ENCODE data around the gene FBXO17. TPM values are rescaled to one million over a fixed set of nuclear protein-coding genes. Genes with fewer than 3 reads are reported as not detected.
"Not testable (repeated sequence)": the region's sequence is repeated elsewhere in the genome, so short reads cannot be mapped to it uniquely, and the experiment has no call there.

FBXO17 gene
- total RNA-seq, 4 donors from 2014 or later: 31.2 to 43.6 (median 38.2) TPM

DNA sequence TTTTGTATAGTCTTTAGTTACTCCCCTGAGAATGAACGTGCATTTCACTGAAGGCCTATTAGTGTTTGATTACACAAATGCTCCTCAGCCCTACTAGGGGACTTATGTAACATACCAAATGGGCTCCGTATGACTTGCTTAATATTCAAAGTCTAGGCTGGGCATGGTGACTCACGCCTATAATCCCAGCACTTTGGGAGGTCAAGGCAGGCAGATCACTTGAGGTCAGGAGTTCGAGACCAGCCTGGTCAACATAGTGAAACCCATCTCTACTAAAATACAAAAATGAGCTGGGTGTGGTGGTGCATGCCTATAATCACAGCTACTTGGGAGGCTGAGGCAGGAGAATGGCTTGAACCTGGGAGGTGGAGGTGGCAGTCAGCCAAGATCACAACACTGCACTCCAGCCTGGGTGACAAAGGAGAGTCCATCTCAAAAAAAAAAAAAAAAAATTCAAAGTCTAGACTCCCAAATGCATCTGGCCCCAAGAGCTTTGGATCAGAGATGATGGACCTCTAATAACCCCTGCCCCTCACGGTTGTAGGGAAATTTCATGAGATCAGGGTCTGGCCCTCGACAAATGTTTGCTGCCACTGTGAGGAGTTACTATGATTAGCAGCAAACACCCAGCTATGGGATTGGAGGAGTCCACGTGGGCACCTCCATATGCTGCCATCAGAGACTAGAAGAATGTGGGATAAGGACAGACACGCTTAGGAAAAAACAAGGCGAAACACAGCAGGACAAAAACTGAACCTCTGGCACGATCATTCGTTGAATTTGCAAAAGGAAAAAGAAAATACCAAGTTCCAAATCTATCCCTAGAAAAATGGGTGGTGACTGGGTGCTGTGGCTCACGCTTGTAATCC lies 4.6 kb downstream of the FBXO17 start:
- TF ChIP-seq, protein P1, sequence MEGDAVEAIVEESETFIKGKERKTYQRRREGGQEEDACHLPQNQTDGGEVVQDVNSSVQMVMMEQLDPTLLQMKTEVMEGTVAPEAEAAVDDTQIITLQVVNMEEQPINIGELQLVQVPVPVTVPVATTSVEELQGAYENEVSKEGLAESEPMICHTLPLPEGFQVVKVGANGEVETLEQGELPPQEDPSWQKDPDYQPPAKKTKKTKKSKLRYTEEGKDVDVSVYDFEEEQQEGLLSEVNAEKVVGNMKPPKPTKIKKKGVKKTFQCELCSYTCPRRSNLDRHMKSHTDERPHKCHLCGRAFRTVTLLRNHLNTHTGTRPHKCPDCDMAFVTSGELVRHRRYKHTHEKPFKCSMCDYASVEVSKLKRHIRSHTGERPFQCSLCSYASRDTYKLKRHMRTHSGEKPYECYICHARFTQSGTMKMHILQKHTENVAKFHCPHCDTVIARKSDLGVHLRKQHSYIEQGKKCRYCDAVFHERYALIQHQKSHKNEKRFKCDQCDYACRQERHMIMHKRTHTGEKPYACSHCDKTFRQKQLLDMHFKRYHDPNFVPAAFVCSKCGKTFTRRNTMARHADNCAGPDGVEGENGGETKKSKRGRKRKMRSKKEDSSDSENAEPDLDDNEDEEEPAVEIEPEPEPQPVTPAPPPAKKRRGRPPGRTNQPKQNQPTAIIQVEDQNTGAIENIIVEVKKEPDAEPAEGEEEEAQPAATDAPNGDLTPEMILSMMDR (IDR thresholded peaks at IDR 0.05): no peak
- DNase-seq (ENCODE audit: low spot score): no peak
- no peak for ATAC-seq (ENCODE audit: low FRiP score)

DNA sequence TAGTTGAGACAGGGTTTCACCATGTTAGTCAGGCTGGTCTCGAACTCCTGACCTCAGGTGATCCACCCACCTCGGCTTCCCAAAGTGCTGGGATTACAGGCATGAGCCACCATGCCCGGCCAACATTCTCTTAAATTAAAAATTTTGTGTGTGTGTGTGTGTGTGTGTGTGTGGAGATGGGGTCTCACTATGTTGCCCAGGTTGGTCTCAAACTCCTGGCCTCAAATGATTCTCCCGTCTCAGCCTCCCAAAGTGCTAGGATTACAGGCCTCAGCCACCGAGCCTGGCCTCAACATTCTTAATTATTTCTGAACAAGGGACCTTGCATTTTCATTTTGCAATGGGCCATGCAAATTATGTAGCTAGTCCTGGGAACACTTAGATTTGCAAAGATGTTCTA lies 9.4 kb downstream of the FBXO17 start:
- not testable (repeated sequence) for ATAC-seq (ENCODE audit: low FRiP score); DNase-seq (ENCODE audit: low spot score)

DNA sequence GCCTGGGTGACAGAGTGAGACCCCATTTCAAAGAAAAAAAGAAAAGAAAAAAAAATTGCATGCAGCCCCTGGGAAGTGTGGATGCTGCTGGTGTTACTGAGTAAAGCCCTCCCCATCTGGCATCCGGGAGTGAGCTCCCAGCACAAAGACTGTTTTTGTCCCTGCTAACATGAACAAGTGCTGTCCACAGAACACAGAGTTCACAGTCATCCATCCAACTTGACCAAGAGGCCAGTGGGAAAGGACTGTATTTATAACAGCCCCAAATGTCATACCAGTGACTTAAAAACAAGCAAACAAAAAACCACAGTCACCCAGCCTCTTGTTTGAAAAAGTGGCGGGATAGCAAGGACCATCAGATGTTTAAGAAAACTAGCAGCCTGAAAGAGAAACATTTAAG lies 10.8 kb downstream of the FBXO17 start:
- DNase-seq (ENCODE audit: low spot score): no peak
- no peak for ATAC-seq (ENCODE audit: low FRiP score)
- TF ChIP-seq, protein P1 (IDR thresholded peaks at IDR 0.05): no peak

DNA sequence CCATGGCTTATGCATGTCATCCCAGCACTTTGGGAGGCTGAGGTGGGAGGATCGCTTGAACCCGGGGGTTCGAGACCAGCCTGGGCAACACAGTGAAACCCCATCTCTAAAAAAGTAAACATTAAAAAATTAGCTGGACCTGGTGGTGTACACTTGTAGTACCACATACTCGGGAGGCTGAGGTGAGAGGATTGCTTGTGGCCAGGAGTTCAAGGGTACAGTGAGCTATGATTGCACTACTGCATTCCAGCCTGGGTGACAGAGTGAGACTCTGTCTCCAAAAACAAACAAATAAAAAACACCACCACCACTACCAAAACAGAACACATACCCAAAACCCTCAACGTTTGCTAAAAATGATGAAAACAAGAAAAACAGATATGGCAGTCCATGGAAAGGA lies 15.9 kb downstream of the FBXO17 start:
- TF ChIP-seq, protein P1 (IDR thresholded peaks at IDR 0.05): no peak
- ATAC-seq (ENCODE audit: low FRiP score): no peak

DNA sequence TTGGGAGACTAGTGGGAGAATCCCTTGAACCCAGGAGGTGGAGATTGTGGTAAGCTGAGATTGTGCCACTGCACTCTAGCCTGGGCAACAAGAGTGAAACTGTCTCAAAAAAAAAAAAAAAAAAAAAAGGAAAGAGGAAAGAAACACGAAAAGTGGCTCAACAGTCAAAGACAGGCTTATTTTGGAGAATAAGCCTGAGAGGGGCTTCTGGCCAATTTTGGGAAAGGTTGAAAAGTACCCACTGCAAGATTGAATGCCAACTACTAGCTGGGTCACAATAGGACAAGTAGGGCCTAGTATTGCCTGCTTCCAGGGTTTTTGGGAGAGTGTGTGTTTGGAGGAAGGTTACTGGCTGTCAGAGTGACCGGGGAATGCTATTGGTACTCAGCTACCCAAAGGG lies 17.2 kb downstream of the FBXO17 start:
- TF ChIP-seq, protein P1 (IDR thresholded peaks at IDR 0.05): no peak
- DNase-seq (ENCODE audit: low spot score) (no peak), ATAC-seq (ENCODE audit: low FRiP score) (no peak)

More for the DNA sequence above, 15.9 kb downstream of the FBXO17 start:
- no peak for DNase-seq (ENCODE audit: low spot score)

DNA sequence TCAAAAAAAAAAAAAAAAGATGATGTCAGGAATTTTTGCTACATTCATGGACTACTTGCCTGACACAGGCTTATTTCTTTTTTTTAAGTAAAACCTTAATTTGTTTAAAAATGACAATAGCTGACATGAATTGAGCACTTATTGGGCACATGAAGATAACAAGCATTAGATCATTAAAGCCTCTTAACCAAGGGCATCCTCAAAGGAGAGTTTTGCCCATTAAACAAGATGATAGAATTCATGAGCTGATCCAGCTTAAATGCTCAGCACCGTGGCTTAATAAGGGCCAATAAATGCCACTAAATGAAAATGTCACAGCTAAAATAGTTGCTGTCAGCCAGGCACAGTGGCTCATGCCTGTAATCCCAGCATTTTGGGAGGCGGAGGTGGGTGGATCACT lies 19.3 kb downstream of the FBXO17 start:
- DNase-seq (ENCODE audit: low spot score) (no peak), ATAC-seq (ENCODE audit: low FRiP score) (no peak)
- TF ChIP-seq, protein P1 (IDR thresholded peaks at IDR 0.05): no peak

DNA sequence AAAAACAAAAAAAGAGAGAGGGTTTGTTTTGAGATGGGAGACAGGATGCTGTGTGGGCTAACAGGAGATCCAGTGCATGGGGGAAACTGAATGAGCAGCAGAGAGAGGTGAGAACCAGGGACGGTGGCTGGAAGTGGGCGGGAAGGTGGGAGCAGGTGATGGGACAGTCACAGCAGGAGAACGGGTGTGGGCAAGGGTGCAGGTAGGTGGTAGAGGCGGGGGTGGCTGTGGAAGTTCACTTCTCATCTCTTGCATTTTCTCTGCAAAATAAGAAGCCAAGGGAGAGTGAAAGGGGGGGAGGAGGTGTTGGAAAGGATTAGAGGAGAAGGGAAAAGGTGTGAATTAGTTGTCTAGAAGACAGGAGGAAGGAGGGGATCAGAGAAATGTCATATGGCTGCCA lies 21.9 kb downstream of the FBXO17 start:
- TF ChIP-seq, protein P1 (IDR thresholded peaks at IDR 0.05): no peak
- ATAC-seq (ENCODE audit: low FRiP score) (no peak), DNase-seq (ENCODE audit: low spot score) (no peak)

Data from omental fat pad (tissue), 4 donors.